HG03342 (cell line): ENCODE data around the gene E2F4.

ENCODE experiments used
- ATAC-seq: cut with Tn5 transposase; IDR thresholded peaks from one replicate; pipeline ENCODE4 v1.9.1; 2021; ENCODE audit warnings: mild to moderate bottlenecking, moderate library complexity; ENCODE audit not compliant: unreplicated experiment

The E2F4 gene

DNA sequence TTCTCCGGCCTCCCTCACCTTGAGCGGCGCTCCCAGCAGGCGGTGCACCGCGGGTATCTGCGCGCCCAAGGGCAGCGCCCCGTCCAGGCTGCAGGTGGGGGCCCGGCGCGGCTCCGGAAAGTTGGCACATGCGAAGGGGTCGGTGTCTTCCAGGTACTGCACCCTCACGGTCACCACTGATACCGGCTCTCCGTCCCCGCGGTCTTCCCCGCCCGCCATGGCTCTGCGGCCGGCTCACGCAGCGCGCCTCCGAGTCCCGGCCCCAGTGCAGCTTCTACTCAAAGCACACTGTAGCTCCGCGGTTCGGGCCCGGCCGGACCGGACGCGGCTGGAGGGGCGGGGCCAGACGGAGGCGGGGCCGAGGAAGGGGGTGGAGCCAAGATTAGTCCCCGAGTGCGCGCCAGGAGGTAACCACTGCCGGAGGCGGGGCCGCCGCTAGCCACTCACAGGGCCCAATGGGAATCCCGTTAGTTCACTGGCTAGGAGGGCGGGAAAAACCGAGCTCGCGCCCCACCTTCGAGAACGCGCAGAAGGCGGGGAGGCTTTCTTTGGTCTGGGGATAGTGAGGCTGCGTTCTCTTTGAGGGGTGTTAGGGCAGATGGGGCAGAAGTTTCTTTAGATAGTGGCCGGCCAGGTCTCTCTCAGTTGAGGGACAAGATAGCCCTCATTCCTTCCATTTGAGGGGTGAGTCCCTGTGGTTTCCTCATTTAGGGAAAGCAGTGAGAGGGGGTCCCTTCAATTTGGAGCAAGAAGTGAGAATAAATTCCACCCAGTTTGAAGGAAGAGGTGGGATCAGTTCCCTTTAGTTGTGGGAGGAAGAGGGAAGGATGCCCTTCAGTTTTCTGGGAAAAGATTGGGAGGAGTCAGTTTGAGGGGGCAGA, 55.5 kb downstream of the E2F4 start, which contains the start of gene FHOD1:
FHOD1 (minus strand) TSS at position 290 of the 881 bp plus-strand sequence; CDS start at position 219, 71 bp downstream.
- peak; percentile 44 for ATAC-seq

DNA sequence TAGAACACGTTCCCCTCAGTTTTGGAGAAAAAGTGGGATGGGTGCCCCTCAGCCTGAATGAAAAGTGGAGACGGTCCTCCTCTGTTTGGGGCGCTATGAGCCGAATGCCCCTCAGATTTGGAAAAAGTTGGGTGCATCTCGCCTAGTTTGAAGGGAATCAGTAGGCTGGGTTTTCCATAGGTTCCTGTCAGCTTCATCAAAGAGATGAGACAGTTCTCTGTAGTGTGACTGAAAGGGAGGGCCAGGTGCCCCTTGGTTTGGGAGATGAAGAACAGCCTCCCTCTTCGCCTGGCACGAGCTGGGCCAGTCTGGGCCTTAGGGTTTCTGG, 56.1 kb downstream of the E2F4 start:
- ATAC-seq, result no peak
